Measurements from ENCODE around the gene EFL1. TPM values are rescaled to one million over a fixed set of nuclear protein-coding genes. Genes with fewer than 3 reads are reported as not detected.

EFL1 gene
- total RNA-seq = 7.4 and 10.2 TPM in 2 replicates

DNA sequence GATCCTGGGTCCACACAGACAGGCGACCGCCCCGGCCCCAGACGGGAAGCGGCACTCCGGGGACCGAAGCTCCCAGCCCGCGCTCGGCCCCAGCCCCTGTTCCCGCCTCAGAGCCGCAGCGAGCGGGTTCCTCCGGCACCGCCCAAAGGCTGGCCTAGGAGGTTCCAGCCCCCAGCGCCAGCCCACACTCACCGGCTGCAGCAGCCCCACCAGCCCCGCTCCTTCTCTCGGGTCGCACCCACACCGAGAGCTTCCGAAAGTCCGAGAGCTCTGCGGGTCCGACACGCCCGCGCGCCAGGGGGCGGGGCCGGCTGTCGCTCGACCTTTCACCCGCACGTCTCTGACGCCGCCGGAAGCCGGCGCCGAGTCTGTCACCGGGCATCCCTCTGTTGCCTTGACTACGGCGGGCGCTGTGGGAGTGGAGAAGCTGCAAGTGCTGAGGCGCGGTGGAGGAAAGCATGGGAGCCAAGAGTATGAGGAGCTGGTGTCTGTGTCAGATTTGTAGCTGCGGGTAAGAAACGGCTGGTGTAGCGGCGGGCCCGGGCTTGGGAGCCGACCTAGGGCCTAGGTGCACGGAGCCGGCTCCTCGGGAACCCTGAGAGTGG is at the start of gene EFL1, which contains the start of gene SAXO2:
Gene EFL1, minus strand, starts transcription at position 313 of the 605 bp plus-strand sequence. CDS start 956 bp downstream, outside the sequence.
Gene SAXO2, plus strand, starts transcription at position 397 of the 605 bp plus-strand sequence. Its CDS starts 62 bp downstream, at position 459.

Other genes with a start within 250 kb of the EFL1 start
- 7.4 and 11.5 TPM in 2 replicates for gene MEX3B, start 216.7 kb downstream of the EFL1 start, total RNA-seq
- gene SAXO2, start 84 bp upstream of the EFL1 start, total RNA-seq = not detected in 2 replicates
- gene GOLGA6L10, start 86.7 kb upstream of the EFL1 start, total RNA-seq = 0.49 TPM in 1 of 2 replicates, not detected in the other
- 0.16 and 1.3 TPM in 2 replicates for gene GOLGA6L9, start 167.1 kb upstream of the EFL1 start, total RNA-seq